Type B pancreatic cell (in vitro differentiated cells): Measurements from ENCODE around the gene TPST2. TPM values are rescaled to one million over a fixed set of nuclear protein-coding genes. Genes with fewer than 3 reads are reported as not detected.
"Not testable (repeated sequence)": the region's sequence is repeated elsewhere in the genome, so short reads cannot be mapped to it uniquely, and the experiment has no call there.

ENCODE experiments used
- DNase-seq: peaks from one replicate; pipeline ENCODE4 v3.0.0; 2021; ENCODE audit warnings: mixed read lengths; ENCODE audit not compliant: unreplicated experiment; ENCODE audit errors: extremely low spot score
- H3K27ac Mint-ChIP-seq: 2 replicates; pipeline ENCODE4 v1.8.0; 2021; ENCODE audit warnings: mild to moderate bottlenecking, mixed read lengths
- H3K27me3 Mint-ChIP-seq: 2 replicates; pipeline ENCODE4 v1.8.0; 2021; ENCODE audit warnings: mixed read lengths
- H3K36me3 Mint-ChIP-seq: 2 replicates; pipeline ENCODE4 v1.8.0; 2021; ENCODE audit warnings: mixed read lengths
- H3K4me1 Mint-ChIP-seq: one replicate; pipeline ENCODE4 v1.8.0; 2021; ENCODE audit warnings: mixed read lengths; ENCODE audit not compliant: unreplicated experiment
- H3K4me3 Mint-ChIP-seq: 2 replicates; pipeline ENCODE4 v1.8.0; 2021; ENCODE audit warnings: mild to moderate bottlenecking, mixed read lengths
- H3K9me3 Mint-ChIP-seq: 2 replicates; pipeline ENCODE4 v1.8.0; 2021; ENCODE audit warnings: mixed read lengths
- total RNA-seq: library from RNA; stranded (reverse); gene quantifications from 2 replicates; pipeline ENCODE4 v1.2.1, GENCODE V29; 2021; ENCODE audit warnings: low replicate concordance
- TF ChIP-seq, protein P1 (sequence below): fragments of 200-600 bp; sonication (generic); conservative IDR thresholded peaks from 2 replicates; pipeline ENCODE4 v1.5.0; 2021; ENCODE audit warnings: antibody characterized with exemption, mild to moderate bottlenecking

The TPST2 gene
- total RNA-seq, 1 donor from 2014 or later, result 15.7 TPM

- Mint-ChIP-seq H3K4me1 (peaks cover 25% of the 10 kb centered on the region), H3K9me3 (no peaks in the 10 kb centered on the region), H3K4me3 (no peak overlapping the region), H3K27me3 (peaks cover 39% of the 10 kb centered on the region), H3K36me3 (no peaks in the 10 kb centered on the region), H3K27ac (no peak overlapping the region)
- DNase-seq, result no peak
- TF ChIP-seq, protein P1, sequence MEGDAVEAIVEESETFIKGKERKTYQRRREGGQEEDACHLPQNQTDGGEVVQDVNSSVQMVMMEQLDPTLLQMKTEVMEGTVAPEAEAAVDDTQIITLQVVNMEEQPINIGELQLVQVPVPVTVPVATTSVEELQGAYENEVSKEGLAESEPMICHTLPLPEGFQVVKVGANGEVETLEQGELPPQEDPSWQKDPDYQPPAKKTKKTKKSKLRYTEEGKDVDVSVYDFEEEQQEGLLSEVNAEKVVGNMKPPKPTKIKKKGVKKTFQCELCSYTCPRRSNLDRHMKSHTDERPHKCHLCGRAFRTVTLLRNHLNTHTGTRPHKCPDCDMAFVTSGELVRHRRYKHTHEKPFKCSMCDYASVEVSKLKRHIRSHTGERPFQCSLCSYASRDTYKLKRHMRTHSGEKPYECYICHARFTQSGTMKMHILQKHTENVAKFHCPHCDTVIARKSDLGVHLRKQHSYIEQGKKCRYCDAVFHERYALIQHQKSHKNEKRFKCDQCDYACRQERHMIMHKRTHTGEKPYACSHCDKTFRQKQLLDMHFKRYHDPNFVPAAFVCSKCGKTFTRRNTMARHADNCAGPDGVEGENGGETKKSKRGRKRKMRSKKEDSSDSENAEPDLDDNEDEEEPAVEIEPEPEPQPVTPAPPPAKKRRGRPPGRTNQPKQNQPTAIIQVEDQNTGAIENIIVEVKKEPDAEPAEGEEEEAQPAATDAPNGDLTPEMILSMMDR, result no peak
Measured at GRCh38 chr22:26615830-26616435, 26.0 kb upstream of the TPST2 start.

DNA sequence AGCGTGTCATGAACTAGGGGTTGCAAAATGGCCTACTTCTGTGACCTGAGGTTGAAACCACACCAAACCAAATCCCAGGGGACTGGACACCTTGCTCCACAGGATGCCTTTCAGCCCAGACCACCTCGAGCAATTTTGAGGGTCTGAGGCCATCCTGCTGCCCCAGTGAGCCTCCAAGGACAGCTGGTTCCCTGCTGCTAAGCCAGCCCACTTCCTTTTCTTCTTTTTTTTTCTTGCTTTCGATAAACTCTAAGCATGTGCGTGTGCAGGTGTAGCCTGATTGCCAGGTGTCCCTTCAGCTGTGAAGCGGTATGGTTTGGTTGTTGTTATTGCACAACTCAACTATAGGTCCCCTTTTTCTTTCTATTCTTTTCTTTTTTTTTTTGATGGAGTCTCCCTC is 25.2 kb upstream of the TPST2 start:
- Mint-ChIP-seq H3K27ac (no peak overlapping the region), H3K27me3 (peaks cover 39% of the 10 kb centered on the region), H3K9me3 (no peaks in the 10 kb centered on the region), H3K4me3 (no peak overlapping the region), H3K4me1 (peaks cover 24% of the 10 kb centered on the region), H3K36me3 (no peaks in the 10 kb centered on the region)
- TF ChIP-seq, protein P1, result no peak
- no peak for DNase-seq

- no peak overlapping the region for H3K4me3 Mint-ChIP-seq
- DNase-seq, result no peak
- no peaks in the 10 kb centered on the region for H3K36me3 Mint-ChIP-seq
- H3K9me3 Mint-ChIP-seq, result no peaks in the 10 kb centered on the region
- no peak overlapping the region for H3K27ac Mint-ChIP-seq
- H3K27me3 Mint-ChIP-seq, result peaks cover 41% of the 10 kb centered on the region
- TF ChIP-seq, protein P1, result no peak
- peaks cover 20% of the 10 kb centered on the region for H3K4me1 Mint-ChIP-seq
Measured at GRCh38 chr22:26614322-26614721, 24.4 kb upstream of the TPST2 start.

GRCh38 chr22:26613753-26614152 is 23.8 kb upstream of the TPST2 start:
- not testable (repeated sequence) for H3K27ac Mint-ChIP-seq, H3K4me3 Mint-ChIP-seq, H3K36me3 Mint-ChIP-seq, H3K9me3 Mint-ChIP-seq, DNase-seq
- peaks cover 20% of the 10 kb centered on the region for H3K4me1 Mint-ChIP-seq
- peaks cover 46% of the 10 kb centered on the region for H3K27me3 Mint-ChIP-seq

DNA sequence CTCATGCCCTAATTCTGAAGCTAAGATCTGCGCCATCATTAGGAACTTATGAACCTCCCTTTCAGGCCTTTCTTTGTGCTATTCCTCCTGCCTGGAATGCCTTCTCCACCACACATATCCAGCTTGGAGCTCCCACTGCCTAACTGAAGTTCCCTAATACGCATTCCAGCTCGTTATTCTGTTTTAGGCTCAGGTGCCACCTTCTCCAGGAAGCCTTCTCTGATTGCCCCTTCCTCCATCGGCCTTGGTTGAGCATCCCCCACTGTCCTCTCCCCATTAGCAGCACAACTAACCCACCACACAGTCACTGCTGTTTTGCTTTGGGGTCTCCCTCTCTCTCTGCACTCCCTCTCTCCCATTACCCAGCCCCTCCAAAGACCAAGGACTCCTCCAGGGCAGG is 22.7 kb upstream of the TPST2 start:
- Mint-ChIP-seq H3K27ac (no peak overlapping the region), H3K36me3 (no peaks in the 10 kb centered on the region), H3K9me3 (no peaks in the 10 kb centered on the region), H3K27me3 (peaks cover 54% of the 10 kb centered on the region), H3K4me3 (no peak overlapping the region), H3K4me1 (peaks cover 20% of the 10 kb centered on the region)
- TF ChIP-seq, protein P1, result no peak
- DNase-seq, result no peak

DNA sequence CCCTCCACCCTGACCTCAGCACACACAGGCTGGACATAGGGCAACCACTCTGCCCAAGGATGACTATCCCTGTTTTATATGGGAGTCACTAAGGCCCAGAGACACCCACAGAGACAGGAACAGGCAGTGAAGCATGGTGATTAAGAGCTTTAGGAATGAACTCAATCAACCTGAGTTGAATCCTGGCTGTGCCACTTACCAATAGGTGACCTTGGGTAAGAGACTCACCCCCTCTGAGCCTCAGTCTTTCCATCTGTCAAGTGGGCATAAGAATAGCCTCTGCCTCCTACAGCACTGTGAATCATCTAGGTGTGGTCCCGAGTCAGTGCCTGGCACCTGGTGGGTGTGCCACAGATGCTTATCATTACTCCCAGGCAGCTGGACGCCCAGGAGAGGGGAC is 21.1 kb upstream of the TPST2 start:
- TF ChIP-seq, protein P1, result no peak
- Mint-ChIP-seq H3K9me3 (no peaks in the 10 kb centered on the region), H3K4me1 (peaks cover 7% of the 10 kb centered on the region), H3K4me3 (no peak overlapping the region), H3K36me3 (no peaks in the 10 kb centered on the region), H3K27ac (no peak overlapping the region), H3K27me3 (peaks cover 41% of the 10 kb centered on the region)
- DNase-seq, result no peak
